Endothelial cell of umbilical vein (primary cell): ENCODE measurements around the gene FURIN. TPM values are rescaled to one million over a fixed set of nuclear protein-coding genes. Genes with fewer than 3 reads are reported as not detected.

Source experiments
- BruUV-seq: library from RNA; stranded (reverse); fragments of 400-500 nt; replicated peaks from 2 replicates; lab custom pipeline; 2021; lab: Mats Ljungman, UMichigan
- CTCF ChIA-PET: fragments of 300-600, 350-600 bp; sonication (Branson Sonifier 250); formaldehyde crosslinking; loops from one replicate; lab custom pipeline; 2021; ENCODE audit warnings: antibody characterized with exemption, inconsistent platforms; lab: Charles Lee
- POLR2A ChIA-PET: fragments of 300-600, 350-600 bp; sonication (Branson Sonifier 250); formaldehyde crosslinking; loops from one replicate; lab custom pipeline; 2021; ENCODE audit warnings: antibody characterized with exemption, inconsistent platforms; lab: Charles Lee
- DNase-seq: peaks from one replicate; pipeline ENCODE4 v3.0.0-alpha.2; 2011; ENCODE audit warnings: low read depth, low spot score
- FAIRE-seq: peaks from 2 replicates; lab custom pipeline; 2011; peaks lifted over from hg19 to GRCh38; lab: Jason Lieb, UNC
- H2AFZ ChIP-seq: 2 replicates; pipeline ENCODE4 v1.6.0; 2012; ENCODE audit warnings: low read depth, low read length, control low read depth, inconsistent platforms
- H3K27ac ChIP-seq: 2 replicates; pipeline ENCODE4 v1.5.1; 2011; ENCODE audit warnings: low read depth, mild to moderate bottlenecking, control low read depth, low read length, moderate library complexity; ENCODE audit not compliant: insufficient read depth
- H3K27me3 ChIP-seq, 2 experiments: 2 replicates each; pipeline versions ENCODE4 v1.6.0 to v1.6.1; 2011; ENCODE audit warnings: low read length in 2 of 2, mixed read lengths in 1 of 2; ENCODE audit not compliant: control insufficient read depth in 2 of 2, insufficient read depth in 2 of 2
- H3K36me3 ChIP-seq, 2 experiments: 2 replicates in 1 of 2; 3 replicates in 1 of 2; pipeline ENCODE4 v1.5.1; 2011; ENCODE audit warnings: low read length in 2 of 2, mild to moderate bottlenecking in 1 of 2, moderate library complexity in 1 of 2; ENCODE audit not compliant: control insufficient read depth in 2 of 2, insufficient read depth in 2 of 2; ENCODE audit errors: extremely low read depth in 1 of 2
- H3K4me1 ChIP-seq: 3 replicates; pipeline ENCODE4 v1.5.1; 2011; ENCODE audit warnings: mild to moderate bottlenecking, low read length; ENCODE audit not compliant: control insufficient read depth, insufficient read depth; ENCODE audit errors: extremely low read depth
- H3K4me2 ChIP-seq: 2 replicates; pipeline ENCODE4 v1.6.1; 2011; ENCODE audit warnings: low read length, control low read depth, mixed read lengths; ENCODE audit not compliant: insufficient read depth
- H3K4me3 ChIP-seq, 3 experiments: fragments of 200-600 bp in 1 of 3; sonication (generic), shearing (Covaris generic) in 1 of 3; replicated peaks in 1 of 3; 2 replicates each; pipeline ENCODE4 v1.5.1; 2011 to 2016; ENCODE audit warnings: control low read depth in 3 of 3, low read length in 3 of 3, mild to moderate bottlenecking in 2 of 3, inconsistent platforms in 1 of 3, low read depth in 1 of 3, moderate library complexity in 1 of 3; ENCODE audit not compliant: insufficient read depth in 1 of 3
- H3K79me2 ChIP-seq: 2 replicates; pipeline ENCODE4 v1.6.0; 2012; ENCODE audit warnings: low read length, inconsistent platforms; ENCODE audit not compliant: control insufficient read depth, insufficient read depth
- H3K9ac ChIP-seq: replicated peaks from 2 replicates; pipeline ENCODE3; 2011; ENCODE audit warnings: low read length, control low read depth; ENCODE audit not compliant: insufficient read depth; ENCODE audit errors: extremely low read depth
- H3K9me1 ChIP-seq: replicated peaks from 3 replicates; pipeline ENCODE4 v1.6.0; 2011; ENCODE audit warnings: mild to moderate bottlenecking, low read length; ENCODE audit not compliant: control insufficient read depth, insufficient read depth; ENCODE audit errors: extremely low read depth
- H3K9me3 ChIP-seq: replicated peaks from 2 replicates; pipeline ENCODE4 v1.5.1; 2012; ENCODE audit warnings: low read length, inconsistent platforms; ENCODE audit not compliant: control insufficient read depth, insufficient read depth
- H4K20me1 ChIP-seq: replicated peaks from 2 replicates; pipeline ENCODE3; 2011; ENCODE audit warnings: mild to moderate bottlenecking, low read length; ENCODE audit not compliant: control insufficient read depth, insufficient read depth; ENCODE audit errors: extremely low read depth
- EZH2 ChIP-seq: IDR thresholded peaks from 2 replicates; pipeline ENCODE4 v1.6.1; 2012; ENCODE audit warnings: borderline replicate concordance, low read depth, mild to moderate bottlenecking, moderate library complexity, low read length, inconsistent platforms; ENCODE audit not compliant: severe bottlenecking
- FOS ChIP-seq: IDR thresholded peaks from 2 replicates; pipeline ENCODE4 v1.6.1; 2011; ENCODE audit warnings: mild to moderate bottlenecking, low read length, moderate library complexity, borderline replicate concordance; ENCODE audit not compliant: insufficient read depth
- JUN ChIP-seq: IDR thresholded peaks from 2 replicates; pipeline ENCODE4 v1.6.1; 2011; ENCODE audit warnings: borderline replicate concordance, low read depth; ENCODE audit not compliant: insufficient read length, insufficient read depth
- MYC ChIP-seq: IDR thresholded peaks from one replicate; pipeline ENCODE4 v1.6.1; 2011; ENCODE audit warnings: mild to moderate bottlenecking, low read depth, low read length
- POLR2A ChIP-seq: IDR thresholded peaks from 2 replicates; pipeline ENCODE4 v1.6.1; 2012; ENCODE audit warnings: low read depth, mild to moderate bottlenecking, control low read depth, low read length
- POLR2AphosphoS5 ChIP-seq: IDR thresholded peaks from 2 replicates; pipeline ENCODE4 v1.6.1; 2012; ENCODE audit warnings: low read depth, mild to moderate bottlenecking, control low read depth, low read length, moderate library complexity; ENCODE audit not compliant: insufficient read depth
- dilution Hi-C: fragments of 300-500 bp; cut with MboI; formaldehyde crosslinking; loops from one replicate; pipeline ENCODE4 v1.15.0; 2019; ENCODE audit warnings: low sequenced_read_pairs; ENCODE audit not compliant: extremely low pct_ligation_motif_present
- intact Hi-C: fragments of 100-400 bp; cut with micrococcal nuclease; formaldehyde crosslinking; loops from one replicate; pipeline ENCODE4 v1.10.0; 2022
- polyA plus RNA-seq, 4 experiments: library from polyadenylated mRNA; depleted of rRNA in 3 of 4; stranded (reverse) in 3 of 4; unstranded in 1 of 4; fragments of >200 nt; gene quantifications; 2 replicates each; pipeline versions ENCODE4 v1.2.1 to v1.2.3, GENCODE V29; 2011 to 2012; ENCODE audit warnings: missing spikeins in 1 of 4
- total RNA-seq: library from RNA; stranded (reverse); gene quantifications from 2 replicates; pipeline ENCODE4 v1.2.3, GENCODE V29; 2021
- TF ChIP-seq, protein P1 (sequence below), 2 donors: IDR thresholded peaks; 1 replicate in 1 of 2; 2 replicates in 1 of 2; pipeline ENCODE4 v1.5.1; 2011; ENCODE audit warnings: low read length in 2 of 2, mild to moderate bottlenecking in 2 of 2, moderate library complexity in 2 of 2, control low read depth in 1 of 2, inconsistent platforms in 1 of 2, low read depth in 1 of 2; ENCODE audit not compliant: insufficient read depth in 1 of 2; ENCODE audit errors: extremely low read depth in 1 of 2

FURIN gene
- total and polyA plus RNA-seq, 2 donors (not counting 3 experiments of a cell fraction or from before 2014, with no cell fraction given): 77.4 to 131 TPM

DNA sequence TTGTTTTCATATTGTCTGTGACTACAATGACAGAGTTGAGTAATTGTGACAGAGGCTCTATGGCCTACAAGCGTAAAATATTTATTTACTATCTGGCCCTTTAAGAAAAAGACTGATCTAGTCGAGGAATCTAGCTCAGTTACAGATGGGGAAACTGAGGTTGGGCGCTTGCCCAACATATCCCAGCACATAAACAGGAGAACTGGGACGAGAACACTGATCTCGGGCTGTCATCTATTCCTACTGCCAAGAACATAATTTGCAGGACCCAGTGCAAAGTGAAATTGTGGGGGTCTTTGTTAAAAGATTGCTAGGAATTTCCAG lies 17.9 kb downstream of the FURIN start:
- no peak overlapping the region for H2AFZ ChIP-seq
- H3K4me1 ChIP-seq: peaks cover 24% of the 10 kb centered on the region
- no peak overlapping the region for H3K4me3 ChIP-seq
- dilution Hi-C loops: no loop called here
- H3K27me3 ChIP-seq: no peaks in the 10 kb centered on the region
- no peaks in the 10 kb centered on the region for H3K9me1 ChIP-seq
- no peaks in the 10 kb centered on the region for H3K9me3 ChIP-seq
- peaks cover 15% of the 10 kb centered on the region for H3K79me2 ChIP-seq
- DNase-seq (no peak), FAIRE-seq (no peak)
- intact Hi-C loops: loop anchor here (1.0 to 10.0 kb wide), 8 partner anchors 48 to 566 kb away; partner anchors contain the start of gene BLM
- no TSS peak for BruUV-seq
- H3K36me3 ChIP-seq: peaks cover 3 to 27% of the 10 kb centered on the region in 2 experiments
- H4K20me1 ChIP-seq: no peaks in the 10 kb centered on the region
- CTCF ChIA-PET: interaction anchor here (0.6 to 3.9 kb wide), 34 partner anchors 9 to 593 kb away, joined by 3 to 237 read pairs (median 8); partner anchors contain the start of genes BLM, MAN2A2 and UNC45A
- POLR2A ChIA-PET: interaction anchor here (0.7 kb wide), 1 partner anchor 550 kb away, joined by 3 read pairs; no protein-coding TSS in a partner anchor
- TF ChIP-seq POLR2A (no peak), EZH2 (no peak), POLR2AphosphoS5 (no peak), FOS (no peak)
- TF ChIP-seq, protein P1, sequence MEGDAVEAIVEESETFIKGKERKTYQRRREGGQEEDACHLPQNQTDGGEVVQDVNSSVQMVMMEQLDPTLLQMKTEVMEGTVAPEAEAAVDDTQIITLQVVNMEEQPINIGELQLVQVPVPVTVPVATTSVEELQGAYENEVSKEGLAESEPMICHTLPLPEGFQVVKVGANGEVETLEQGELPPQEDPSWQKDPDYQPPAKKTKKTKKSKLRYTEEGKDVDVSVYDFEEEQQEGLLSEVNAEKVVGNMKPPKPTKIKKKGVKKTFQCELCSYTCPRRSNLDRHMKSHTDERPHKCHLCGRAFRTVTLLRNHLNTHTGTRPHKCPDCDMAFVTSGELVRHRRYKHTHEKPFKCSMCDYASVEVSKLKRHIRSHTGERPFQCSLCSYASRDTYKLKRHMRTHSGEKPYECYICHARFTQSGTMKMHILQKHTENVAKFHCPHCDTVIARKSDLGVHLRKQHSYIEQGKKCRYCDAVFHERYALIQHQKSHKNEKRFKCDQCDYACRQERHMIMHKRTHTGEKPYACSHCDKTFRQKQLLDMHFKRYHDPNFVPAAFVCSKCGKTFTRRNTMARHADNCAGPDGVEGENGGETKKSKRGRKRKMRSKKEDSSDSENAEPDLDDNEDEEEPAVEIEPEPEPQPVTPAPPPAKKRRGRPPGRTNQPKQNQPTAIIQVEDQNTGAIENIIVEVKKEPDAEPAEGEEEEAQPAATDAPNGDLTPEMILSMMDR (IDR thresholded peaks at IDR 0.05; ENCODE audit: extremely low read depth in 1 of 2, insufficient read depth in 1 of 2, low read depth in 1 of 2, low read length in 2 of 2): no peak
- H3K27ac ChIP-seq: no peak overlapping the region
- H3K9ac ChIP-seq: no peak overlapping the region
- H3K4me2 ChIP-seq: no peak overlapping the region

DNA sequence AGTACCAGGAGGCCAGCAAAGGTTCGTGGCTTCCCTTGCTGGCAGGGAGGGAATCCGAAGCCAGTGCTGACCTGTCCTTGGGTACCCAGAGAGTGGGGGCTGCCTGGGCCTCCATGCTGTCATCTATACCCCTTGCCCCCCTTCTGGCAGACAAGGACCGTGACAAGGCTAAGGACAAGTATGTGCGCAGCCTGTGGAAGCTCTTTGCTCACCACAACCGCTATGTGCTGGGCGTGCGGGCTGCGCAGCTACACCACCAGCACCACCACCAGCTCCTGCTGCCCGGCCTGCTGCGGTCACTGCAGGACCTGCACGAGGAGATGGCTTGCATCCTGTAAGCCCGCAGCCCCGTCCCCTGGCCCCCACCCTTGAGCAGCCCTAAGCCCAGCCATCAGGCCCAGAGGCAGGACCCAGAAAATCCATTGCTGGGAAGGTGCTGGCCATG lies 18.7 kb downstream of the FURIN start:
- Histone ChIP-seq H2AFZ (no peak overlapping the region), H3K27me3 (no peaks in the 10 kb centered on the region), H3K4me3 (no peak overlapping the region), H3K4me1 (peaks cover 24% of the 10 kb centered on the region), H3K9me1 (no peaks in the 10 kb centered on the region), H3K9ac (no peak overlapping the region), H3K4me2 (no peak overlapping the region), H3K36me3 (peaks cover 3 to 31% of the 10 kb centered on the region in 2 experiments), H3K27ac (no peak overlapping the region), H4K20me1 (no peaks in the 10 kb centered on the region), H3K79me2 (peaks cover 15% of the 10 kb centered on the region), H3K9me3 (no peaks in the 10 kb centered on the region)
- ChIA-PET CTCF (interaction anchor here (1.4 to 3.7 kb wide), 6 partner anchors 8 to 398 kb away, joined by 3 to 23 read pairs (median 14); partner anchors contain the start of gene UNC45A), POLR2A (no interaction called here)
- intact Hi-C loops (loop anchor here (2.0 to 10.0 kb wide), 3 partner anchors 68 to 390 kb away; no protein-coding TSS in a partner anchor), dilution Hi-C loops (no loop called here)
- no peak for DNase-seq
- FAIRE-seq: no peak
- BruUV-seq: no TSS peak
- TF ChIP-seq POLR2A (no peak), MYC (no peak), EZH2 (no peak), JUN (no peak), POLR2AphosphoS5 (no peak)
